ENCODE measurements around the gene GLUL.

- TF ChIP-seq CTCF (conservative IDR thresholded peaks at IDR 0.05), result no peak
- TF ChIP-seq ZFX (IDR thresholded peaks at IDR 0.05), result no peak
Observed at GRCh38 chr1:182430263-182431068, 38.9 kb upstream of the GLUL start.
